Fibroblast of upper back skin (primary cell): ENCODE data around the gene PCDHA8.
"Not testable (repeated sequence)": the region's sequence is repeated elsewhere in the genome, so short reads cannot be mapped to it uniquely, and the experiment has no call there.

Experiments used
- DNase-seq: peaks from one replicate; pipeline ENCODE4 v3.0.0-alpha.2; 2013

The PCDHA8 gene

DNA sequence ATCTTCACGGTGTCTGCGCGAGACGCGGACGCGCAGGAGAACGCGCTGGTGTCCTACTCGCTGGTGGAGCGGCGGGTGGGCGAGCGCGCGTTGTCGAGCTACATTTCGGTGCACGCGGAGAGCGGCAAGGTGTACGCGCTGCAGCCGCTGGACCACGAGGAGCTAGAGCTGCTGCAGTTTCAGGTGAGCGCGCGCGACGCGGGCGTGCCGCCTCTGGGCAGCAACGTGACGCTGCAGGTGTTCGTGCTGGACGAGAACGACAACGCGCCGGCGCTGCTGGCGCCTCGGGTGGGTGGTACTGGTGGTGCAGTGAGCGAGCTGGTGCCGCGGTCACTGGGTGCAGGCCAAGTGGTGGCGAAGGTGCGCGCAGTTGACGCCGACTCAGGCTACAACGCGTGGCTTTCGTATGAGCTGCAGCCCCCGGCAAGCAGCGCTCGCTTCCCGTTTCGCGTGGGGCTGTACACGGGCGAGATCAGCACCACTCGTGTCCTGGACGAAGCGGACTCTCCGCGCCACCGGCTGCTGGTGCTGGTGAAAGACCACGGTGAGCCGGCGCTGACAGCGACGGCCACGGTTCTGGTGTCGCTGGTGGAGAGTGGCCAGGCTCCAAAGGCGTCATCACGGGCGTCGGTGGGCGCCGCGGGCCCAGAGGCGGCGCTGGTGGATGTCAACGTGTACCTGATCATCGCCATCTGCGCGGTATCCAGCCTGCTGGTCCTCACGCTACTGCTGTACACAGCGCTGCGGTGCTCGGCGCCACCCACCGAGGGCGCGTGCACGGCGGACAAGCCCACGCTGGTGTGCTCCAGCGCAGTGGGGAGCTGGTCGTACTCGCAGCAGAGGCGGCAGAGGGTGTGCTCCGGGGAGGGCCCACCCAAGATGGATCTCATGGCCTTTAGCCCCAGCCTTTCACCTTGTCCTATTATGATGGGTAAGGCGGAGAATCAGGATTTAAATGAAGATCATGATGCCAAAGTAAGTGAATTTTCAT lies 11.2 kb upstream of the PCDHA8 start:
- not testable (repeated sequence) for DNase-seq

DNA sequence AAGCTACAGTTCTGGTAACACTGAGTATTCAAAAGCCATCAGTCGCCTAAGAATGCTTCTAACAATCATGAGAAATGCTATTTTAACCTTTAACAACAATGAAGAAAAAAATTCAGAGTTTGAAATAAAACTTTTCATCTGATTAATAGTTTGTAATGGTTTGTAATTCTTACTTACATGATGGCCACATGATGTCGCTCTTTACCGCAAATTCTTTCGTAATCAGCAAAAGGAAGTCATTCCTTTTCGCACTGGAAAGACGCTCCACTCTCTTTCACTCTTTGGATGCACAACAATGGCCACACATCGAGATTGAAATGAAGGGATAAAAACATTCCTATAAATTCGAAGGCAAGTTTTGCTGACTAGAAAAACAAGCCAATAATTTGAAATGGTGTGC lies 7.0 kb upstream of the PCDHA8 start, which contains the start of gene PCDHA7:
TSS of gene PCDHA7 (plus strand) at position 277 of the 400 bp plus-strand sequence. CDS start at position 392, 115 bp downstream.
- DNase-seq = peak; percentile 21

DNA sequence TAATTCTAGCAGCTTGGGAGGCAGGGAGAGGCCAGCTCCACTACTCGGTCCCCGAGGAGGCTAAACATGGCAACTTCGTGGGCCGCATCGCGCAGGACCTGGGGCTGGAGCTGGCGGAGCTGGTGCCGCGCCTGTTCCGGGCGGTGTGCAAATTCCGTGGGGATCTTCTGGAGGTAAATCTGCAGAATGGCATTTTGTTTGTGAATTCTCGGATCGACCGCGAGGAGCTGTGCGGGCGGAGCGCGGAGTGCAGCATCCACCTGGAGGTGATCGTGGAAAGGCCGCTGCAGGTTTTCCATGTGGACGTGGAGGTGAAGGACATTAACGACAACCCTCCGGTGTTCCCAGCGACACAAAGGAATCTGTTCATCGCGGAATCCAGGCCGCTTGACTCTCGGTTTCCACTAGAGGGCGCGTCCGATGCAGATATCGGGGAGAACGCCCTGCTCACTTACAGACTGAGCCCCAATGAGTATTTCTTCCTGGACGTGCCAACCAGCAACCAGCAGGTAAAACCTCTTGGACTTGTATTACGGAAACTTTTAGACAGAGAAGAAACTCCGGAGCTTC lies 6.5 kb upstream of the PCDHA8 start:
- DNase-seq = not testable (repeated sequence)

DNA sequence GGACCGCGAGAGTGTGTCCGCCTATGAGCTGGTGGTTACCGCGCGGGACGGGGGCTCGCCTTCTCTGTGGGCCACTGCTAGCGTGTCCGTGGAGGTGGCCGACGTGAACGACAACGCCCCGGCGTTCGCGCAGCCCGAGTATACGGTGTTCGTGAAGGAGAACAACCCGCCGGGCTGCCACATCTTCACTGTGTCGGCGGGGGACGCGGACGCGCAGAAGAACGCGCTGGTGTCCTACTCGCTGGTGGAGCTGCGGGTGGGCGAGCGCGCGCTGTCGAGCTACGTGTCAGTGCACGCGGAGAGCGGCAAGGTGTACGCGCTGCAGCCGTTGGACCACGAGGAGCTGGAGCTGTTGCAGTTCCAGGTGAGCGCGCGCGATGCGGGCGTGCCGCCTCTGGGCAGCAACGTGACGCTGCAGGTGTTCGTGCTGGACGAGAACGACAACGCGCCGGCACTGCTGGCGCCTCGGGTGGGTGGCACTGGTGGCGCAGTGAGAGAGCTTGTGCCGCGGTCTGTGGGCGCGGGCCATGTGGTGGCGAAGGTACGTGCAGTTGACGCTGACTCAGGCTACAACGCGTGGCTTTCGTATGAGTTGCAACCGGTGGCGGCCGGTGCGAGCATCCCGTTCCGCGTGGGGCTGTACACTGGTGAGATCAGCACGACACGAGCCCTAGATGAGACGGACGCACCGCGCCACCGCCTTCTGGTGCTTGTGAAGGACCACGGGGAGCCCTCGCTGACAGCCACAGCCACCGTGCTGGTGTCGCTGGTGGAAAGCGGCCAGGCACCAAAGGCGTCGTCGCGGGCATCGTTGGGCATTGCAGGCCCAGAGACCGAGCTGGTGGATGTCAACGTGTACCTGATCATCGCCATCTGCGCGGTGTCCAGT lies 5.1 kb upstream of the PCDHA8 start:
- DNase-seq = no peak

DNA sequence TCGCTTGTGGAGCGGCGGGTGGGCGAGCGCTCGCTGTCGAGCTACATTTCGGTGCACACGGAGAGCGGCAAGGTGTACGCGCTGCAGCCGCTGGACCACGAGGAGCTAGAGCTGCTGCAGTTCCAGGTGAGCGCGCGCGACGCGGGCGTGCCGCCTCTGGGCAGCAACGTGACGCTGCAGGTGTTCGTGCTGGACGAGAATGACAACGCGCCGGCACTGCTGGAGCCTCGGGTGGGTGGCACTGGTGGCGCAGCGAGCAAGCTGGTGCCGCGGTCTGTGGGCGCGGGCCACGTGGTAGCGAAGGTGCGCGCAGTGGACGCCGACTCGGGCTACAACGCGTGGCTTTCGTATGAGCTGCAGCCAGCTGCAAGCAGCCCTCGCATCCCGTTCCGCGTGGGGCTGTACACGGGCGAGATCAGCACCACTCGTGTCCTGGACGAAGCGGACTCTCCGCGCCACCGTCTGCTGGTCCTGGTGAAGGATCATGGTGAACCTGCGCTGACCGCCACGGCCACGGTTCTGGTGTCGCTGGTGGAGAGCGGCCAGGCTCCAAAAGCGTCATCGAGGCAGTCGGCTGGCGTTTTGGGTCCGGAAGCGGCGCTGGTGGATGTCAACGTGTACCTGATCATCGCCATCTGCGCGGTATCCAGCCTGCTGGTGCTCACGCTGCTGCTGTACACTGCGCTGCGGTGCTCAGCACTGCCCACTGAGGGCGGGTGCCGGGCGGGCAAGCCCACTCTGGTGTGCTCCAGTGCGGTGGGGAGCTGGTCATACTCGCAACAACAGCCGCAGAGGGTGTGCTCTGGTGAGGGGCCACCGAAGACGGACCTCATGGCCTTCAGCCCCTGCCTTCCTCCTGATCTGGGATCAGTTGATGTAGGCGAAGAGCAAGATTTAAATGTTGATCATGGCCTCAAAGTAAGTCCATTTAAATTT lies 2.1 kb downstream of the PCDHA8 start:
- no peak for DNase-seq

DNA sequence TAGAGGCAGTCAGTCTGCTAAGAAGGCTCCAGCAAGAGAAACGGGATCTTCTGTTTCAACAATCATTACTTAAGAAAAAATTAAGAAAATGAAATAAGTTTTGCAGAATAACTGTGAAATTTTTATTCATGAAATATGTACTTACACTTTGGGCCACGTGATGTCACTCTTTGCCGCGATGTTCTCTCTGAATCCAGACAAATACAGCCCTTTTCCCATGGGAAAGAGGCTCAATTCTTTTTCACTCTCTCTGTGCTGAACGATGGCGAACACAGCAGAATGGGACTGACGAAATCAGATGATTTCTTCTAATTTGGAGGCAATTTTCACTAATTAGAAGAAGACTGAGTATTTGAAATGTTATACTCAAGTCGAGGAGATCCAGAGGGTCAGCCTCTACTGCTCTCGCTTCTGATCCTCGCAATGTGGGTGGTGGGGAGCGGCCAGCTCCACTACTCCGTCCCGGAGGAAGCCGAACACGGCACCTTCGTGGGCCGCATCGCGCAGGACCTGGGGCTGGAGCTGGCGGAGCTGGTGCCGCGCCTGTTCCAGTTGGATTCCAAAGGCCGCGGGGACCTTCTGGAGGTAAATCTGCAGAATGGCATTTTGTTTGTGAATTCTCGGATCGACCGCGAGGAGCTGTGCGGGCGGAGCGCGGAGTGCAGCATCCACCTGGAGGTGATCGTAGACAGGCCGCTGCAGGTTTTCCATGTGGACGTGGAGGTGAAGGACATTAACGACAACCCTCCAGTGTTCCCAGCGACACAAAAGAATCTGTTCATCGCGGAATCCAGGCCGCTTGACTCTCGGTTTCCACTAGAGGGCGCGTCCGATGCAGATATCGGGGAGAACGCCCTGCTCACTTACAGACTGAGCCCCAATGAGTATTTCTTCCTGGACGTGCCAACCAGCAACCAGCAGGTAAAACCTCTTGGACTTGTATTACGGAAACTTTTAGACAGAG lies 7.4 kb downstream of the PCDHA8 start, which contains the start of gene PCDHA9:
TSS of gene PCDHA9 (plus strand) at position 244 of the 964 bp plus-strand sequence. CDS start at position 358, 114 bp downstream.
- not testable (repeated sequence) for DNase-seq

DNA sequence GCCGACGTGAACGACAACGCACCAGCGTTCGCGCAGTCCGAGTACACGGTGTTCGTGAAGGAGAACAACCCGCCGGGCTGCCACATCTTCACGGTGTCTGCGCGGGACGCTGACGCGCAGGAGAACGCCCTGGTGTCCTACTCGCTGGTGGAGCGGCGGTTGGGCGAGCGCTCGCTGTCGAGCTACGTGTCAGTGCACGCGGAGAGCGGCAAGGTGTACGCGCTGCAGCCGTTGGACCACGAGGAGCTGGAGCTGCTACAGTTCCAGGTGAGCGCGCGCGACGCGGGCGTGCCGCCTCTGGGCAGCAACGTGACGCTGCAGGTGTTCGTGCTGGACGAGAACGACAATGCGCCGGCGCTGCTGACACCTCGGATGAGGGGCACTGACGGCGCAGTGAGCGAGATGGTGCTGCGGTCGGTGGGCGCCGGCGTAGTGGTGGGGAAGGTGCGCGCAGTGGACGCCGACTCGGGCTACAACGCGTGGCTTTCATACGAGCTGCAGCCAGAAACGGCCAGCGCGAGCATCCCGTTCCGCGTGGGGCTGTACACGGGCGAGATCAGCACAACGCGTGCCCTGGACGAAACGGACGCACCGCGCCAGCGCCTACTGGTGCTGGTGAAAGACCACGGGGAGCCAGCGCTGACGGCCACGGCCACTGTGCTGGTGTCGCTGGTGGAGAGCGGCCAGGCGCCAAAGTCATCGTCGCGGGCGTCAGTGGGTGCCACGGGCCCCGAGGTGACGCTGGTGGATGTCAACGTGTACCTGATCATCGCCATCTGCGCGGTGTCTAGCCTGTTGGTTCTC lies 9.0 kb downstream of the PCDHA8 start:
- DNase-seq = not testable (repeated sequence)

DNA sequence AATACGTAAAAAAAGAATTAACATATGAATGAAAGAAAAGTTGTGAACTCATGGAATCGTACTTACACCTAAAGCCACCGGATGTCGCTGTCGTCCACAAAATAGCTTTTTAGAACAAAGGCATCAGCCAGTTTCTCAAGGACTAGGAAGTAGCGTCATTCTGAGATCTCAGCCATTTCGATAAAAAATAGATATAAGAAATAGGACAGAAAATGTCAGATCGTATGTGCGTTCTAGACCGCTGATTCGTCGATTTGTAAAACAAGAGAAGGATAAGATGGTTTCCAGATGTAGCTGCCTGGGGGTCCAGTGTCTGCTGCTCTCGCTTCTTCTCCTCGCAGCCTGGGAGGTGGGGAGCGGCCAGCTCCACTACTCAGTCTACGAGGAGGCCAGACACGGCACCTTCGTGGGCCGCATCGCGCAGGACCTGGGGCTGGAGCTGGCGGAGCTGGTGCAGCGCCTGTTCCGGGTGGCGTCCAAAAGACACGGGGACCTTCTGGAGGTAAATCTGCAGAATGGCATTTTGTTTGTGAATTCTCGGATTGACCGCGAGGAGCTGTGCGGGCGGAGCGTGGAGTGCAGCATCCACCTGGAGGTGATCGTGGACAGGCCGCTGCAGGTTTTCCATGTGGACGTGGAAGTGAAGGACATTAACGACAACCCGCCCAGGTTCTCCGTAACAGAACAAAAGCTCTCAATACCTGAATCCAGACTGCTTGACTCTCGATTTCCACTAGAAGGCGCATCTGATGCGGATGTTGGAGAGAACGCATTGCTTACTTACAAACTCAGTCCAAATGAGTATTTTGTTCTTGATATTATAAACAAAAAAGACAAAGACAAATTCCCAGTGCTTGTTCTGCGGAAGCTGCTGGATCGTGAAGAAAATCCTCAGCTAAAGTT lies 15.0 kb downstream of the PCDHA8 start, which contains the start of gene PCDHA10:
TSS of gene PCDHA10 (plus strand) at position 126 of the 903 bp plus-strand sequence. CDS start at position 278, 152 bp downstream.
- no peak for DNase-seq

DNA sequence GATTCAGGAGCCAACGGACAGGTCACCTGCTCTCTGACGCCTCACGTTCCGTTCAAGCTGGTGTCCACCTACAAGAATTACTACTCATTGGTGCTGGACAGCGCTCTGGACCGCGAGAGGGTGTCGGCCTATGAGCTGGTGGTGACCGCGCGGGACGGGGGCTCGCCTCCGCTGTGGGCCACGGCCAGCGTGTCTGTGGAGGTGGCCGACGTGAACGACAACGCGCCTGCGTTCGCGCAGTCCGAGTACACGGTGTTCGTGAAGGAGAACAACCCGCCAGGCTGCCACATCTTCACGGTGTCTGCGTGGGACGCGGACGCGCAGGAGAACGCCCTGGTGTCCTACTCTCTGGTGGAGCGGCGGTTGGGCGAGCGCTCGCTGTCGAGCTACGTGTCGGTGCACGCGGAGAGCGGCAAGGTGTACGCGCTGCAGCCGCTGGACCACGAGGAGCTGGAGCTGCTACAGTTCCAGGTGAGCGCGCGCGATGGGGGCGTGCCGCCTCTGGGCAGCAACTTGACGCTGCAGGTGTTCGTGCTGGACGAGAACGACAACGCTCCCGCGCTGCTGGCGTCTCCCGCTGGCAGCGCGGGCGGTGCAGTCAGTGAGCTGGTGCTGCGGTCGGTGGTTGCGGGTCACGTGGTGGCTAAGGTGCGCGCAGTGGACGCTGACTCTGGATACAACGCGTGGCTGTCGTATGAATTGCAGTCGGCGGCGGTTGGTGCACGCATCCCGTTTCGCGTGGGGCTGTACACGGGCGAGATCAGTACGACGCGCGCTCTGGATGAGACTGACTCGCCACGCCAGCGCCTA lies 16.4 kb downstream of the PCDHA8 start:
- DNase-seq = no peak

DNA sequence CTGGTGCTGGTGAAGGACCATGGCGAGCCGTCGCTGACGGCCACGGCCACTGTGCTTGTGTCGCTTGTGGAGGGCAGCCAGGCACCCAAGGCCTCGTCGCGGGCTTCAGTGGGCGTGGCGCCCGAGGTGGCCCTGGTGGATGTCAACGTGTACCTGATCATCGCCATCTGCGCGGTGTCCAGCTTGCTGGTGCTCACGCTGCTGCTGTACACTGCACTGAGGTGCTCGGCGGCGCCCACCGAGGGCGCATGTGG lies 16.9 kb downstream of the PCDHA8 start:
- no peak for DNase-seq

DNA sequence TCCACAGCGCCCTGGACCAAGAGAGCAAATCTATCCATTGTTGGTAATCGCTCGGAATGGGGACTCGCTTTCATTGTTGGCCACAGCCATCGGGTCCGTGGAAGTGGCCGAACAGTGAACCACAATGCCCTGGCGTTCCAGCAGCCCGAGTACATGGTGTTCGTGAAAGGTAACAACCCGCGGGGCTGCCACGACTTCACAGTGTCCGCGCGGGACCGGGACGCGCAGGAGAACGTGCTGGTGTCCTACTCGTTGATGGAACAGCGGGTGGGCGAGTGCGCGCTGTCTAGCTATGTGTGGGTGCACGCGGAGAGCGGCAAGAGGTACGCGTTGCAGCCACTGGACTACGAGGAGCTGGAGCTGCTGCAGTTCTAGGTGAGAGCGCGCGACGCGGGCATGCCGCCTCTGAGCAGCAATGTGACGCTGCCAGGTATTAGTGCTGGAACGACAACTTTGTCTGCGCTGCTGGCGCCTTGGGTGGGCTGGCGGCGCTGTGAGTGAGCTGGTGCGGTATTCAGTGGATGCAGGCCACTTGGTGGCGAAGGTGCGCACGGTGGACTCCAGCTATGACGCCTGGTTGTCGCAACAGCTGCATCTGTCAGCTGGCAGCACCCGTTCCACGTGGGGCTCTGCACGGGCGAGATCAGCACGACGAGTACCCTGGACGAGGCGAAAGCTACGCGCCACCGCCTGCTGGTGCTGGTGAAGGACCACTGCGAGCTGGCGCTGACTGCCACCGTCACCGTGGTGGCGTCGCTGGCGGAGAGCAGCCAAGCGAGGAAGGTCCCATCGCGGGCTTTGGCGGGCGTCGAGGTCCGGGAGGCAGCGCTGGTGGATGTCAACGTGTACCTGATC lies 21.7 kb downstream of the PCDHA8 start:
- DNase-seq = no peak

DNA sequence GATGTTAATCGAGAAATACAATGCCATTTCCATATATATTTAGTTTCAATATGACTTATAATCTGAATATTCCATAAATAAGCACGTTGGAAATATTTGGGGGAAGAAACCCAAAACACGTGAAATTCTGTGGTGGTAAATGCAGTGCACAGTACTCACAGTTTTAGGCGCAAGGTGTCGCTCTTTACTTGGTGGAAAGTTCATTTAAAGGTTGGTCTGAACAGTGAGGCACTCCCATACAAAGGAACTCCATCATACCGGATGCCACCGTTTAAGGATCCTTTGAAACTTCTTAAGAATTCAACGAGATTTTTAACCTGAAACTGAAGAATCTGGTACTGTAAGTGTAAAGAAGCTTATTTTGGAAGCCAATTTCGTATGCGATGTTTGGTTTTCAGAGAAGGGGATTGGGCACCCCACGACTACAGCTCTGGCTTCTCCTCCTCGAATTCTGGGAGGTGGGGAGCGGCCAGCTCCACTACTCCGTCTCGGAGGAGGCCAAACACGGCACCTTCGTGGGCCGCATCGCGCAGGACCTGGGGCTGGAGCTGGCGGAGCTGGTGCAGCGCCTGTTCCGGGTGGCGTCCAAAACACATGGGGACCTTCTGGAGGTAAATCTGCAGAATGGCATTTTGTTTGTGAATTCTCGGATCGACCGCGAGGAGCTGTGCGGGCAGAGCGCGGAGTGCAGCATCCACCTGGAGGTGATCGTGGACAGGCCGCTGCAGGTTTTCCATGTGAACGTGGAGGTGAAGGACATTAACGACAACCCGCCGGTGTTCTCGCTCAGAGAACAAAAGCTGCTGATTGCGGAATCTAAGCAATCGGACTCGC lies 28.0 kb downstream of the PCDHA8 start, which contains the start of gene PCDHA11:
TSS of gene PCDHA11 (plus strand) at position 237 of the 834 bp plus-strand sequence. CDS start at position 384, 147 bp downstream.
- peak; percentile 3 for DNase-seq

DNA sequence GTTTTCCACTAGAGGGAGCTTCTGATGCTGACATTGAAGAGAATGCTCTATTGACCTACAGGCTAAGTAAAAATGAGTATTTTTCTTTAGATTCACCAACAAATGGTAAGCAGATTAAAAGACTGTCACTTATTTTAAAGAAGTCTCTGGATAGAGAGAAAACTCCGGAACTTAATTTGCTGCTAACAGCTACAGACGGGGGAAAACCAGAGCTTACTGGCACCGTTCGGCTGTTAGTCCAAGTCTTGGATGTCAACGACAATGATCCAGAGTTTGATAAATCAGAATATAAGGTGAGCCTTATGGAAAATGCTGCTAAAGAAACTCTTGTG lies 28.5 kb downstream of the PCDHA8 start:
- no peak for DNase-seq

DNA sequence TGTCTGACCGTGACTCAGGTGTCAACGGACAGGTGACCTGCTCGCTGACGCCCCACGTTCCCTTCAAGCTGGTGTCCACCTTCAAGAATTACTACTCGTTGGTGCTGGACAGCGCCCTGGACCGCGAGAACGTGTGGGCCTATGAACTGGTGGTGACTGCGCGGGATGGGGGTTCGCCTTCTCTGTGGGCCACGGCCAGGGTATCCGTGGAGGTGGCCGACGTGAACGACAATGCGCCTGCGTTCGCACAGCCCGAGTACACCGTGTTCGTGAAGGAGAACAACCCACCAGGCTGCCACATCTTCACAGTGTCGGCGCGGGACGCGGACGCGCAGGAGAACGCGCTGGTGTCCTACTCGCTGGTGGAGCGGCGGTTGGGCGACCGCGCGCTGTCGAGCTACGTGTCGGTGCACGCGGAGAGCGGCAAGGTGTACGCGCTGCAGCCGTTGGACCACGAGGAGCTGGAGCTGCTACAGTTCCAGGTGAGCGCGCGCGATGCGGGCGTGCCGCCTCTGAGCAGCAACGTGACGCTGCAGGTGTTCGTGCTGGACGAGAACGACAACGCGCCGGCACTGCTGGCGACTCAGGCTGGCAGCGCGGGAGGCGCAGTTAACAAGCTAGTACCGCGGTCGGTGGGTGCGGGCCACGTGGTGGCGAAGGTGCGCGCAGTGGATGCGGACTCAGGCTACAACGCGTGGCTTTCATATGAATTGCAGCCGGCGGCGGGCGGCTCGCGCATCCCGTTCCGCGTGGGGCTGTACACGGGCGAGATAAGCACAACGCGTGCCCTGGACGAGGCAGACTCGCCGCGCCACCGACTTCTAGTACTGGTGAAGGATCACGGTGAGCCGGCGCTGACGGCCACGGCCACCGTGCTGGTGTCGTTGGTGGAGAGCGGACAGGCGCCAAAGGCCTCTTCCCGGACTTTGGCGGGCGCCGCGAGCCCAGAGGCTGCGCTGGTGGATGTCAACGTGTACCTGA lies 29.5 kb downstream of the PCDHA8 start:
- DNase-seq = no peak
